Measurements from ENCODE around the gene STAC.

- TF ChIP-seq CTCF (IDR thresholded peaks at IDR 0.05) (no peak), POLR2A (IDR thresholded peaks at IDR 0.05) (no peak), POLR2AphosphoS5 (IDR thresholded peaks at IDR 0.05) (no peak)
These were observed 133.9 kb downstream of the STAC start for GRCh38 chr3:36514171-36514570.

Measured in suprapubic skin (tissue), 4 donors.